Gastroesophageal sphincter (tissue), 4 donors: ENCODE results near the gene RETREG1. TPM values are rescaled to one million over a fixed set of nuclear protein-coding genes. Genes with fewer than 3 reads are reported as not detected.

ENCODE experiments used
- ATAC-seq: fragments of 150-250 bp; one replicate; pipeline ENCODE4 v1.9.1; 2016; ENCODE audit warnings: mild to moderate bottlenecking, moderate library complexity
- H3K27ac ChIP-seq, 4 donors: fragments of 200-600 bp; sonication (generic) in 3 of 4; 1 replicate in 3 of 4; 2 replicates in 1 of 4; pipeline ENCODE4 v1.5.1; 2016 to 2019
- H3K27me3 ChIP-seq: fragments of 200-600 bp; sonication (generic); one replicate; pipeline ENCODE4 v1.5.1; 2019
- H3K36me3 ChIP-seq, 2 donors: fragments of 200-600 bp; sonication (generic); one replicate each; pipeline ENCODE4 v1.5.1; 2019; ENCODE audit warnings: control low read depth in 1 of 2
- H3K4me1 ChIP-seq, 3 donors: fragments of 200-600 bp; sonication (generic); 1 replicate in 2 of 3; 2 replicates in 1 of 3; pipeline ENCODE4 v1.5.1; 2016 to 2019; ENCODE audit warnings: control low read depth in 2 of 3
- H3K4me3 ChIP-seq, 2 donors: fragments of 200-600 bp; sonication (generic); one replicate each; pipeline ENCODE4 v1.5.1; 2019; ENCODE audit warnings: mild to moderate bottlenecking in 1 of 2, moderate library complexity in 1 of 2
- H3K9me3 ChIP-seq, 3 donors: fragments of 200-600 bp; sonication (generic); one replicate each; pipeline ENCODE4 v1.5.1; 2017 to 2019; ENCODE audit warnings: control low read depth in 2 of 3
- EP300 ChIP-seq: sonication (generic); formaldehyde crosslinking; IDR thresholded peaks from one replicate; pipeline ENCODE4 v1.6.1; 2017; ENCODE audit warnings: antibody characterized with exemption, mild to moderate bottlenecking
- POLR2A ChIP-seq, 2 donors: fragments of 450-650 bp; IDR thresholded peaks; one replicate each; pipeline ENCODE4 v1.6.1; 2017; ENCODE audit warnings: antibody characterized with exemption in 2 of 2, mild to moderate bottlenecking in 2 of 2, moderate library complexity in 1 of 2
- POLR2AphosphoS5 ChIP-seq: sonication (generic); formaldehyde crosslinking; IDR thresholded peaks from one replicate; pipeline ENCODE4 v1.6.1; 2017; ENCODE audit warnings: antibody characterized with exemption
- WGBS, 2 donors: methylation state at CpG; one replicate each; pipeline ENCODE4 v1.1.5; 2018; ENCODE audit warnings: low coverage in 1 of 2; 5-methylcytosine and 5-hydroxymethylcytosine counted together
- total RNA-seq, 4 donors: library from RNA; depleted of rRNA; stranded (reverse); fragments of >200 nt; gene quantifications; one replicate each; pipeline ENCODE4 v1.1.0, GENCODE V29; 2016
- TF ChIP-seq, protein P1 (sequence below), 4 experiments: fragments of 200-600 bp in 2 of 4; fragments of 450-650 bp in 2 of 4; sonication (generic) in 1 of 4; IDR thresholded peaks; one replicate each; pipeline ENCODE4 v1.5.1; 2017 to 2019; ENCODE audit warnings: antibody characterized with exemption in 4 of 4, mild to moderate bottlenecking in 2 of 4, moderate library complexity in 2 of 4

Gene RETREG1
- total RNA-seq, 4 donors from 2014 or later = 7.3 to 21.3 (median 15.7) TPM

DNA sequence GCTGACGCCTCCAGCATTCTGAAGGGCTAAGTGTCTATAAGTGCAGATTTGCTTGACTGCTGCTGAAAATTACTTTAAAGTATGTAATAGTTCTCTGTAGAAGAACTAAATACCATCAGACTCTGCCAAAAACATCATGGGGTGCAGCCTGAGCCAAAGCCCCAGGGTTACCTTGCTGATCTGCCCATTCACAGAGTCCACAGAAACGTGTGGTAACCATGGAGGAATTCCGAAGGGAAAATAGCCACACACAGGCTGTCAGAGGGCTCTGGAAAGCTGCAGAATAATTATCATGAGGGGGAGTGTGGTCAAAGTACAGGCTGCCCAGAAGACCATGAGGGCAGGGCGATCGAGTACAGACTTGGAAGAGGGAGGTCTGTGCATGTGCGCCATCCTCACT lies 36.4 kb downstream of the RETREG1 start:
- TF ChIP-seq EP300 = no peak
- TF ChIP-seq POLR2A (IDR thresholded peaks at IDR 0.05) = no peak
- no peak for TF ChIP-seq POLR2AphosphoS5
- TF ChIP-seq, protein P1, sequence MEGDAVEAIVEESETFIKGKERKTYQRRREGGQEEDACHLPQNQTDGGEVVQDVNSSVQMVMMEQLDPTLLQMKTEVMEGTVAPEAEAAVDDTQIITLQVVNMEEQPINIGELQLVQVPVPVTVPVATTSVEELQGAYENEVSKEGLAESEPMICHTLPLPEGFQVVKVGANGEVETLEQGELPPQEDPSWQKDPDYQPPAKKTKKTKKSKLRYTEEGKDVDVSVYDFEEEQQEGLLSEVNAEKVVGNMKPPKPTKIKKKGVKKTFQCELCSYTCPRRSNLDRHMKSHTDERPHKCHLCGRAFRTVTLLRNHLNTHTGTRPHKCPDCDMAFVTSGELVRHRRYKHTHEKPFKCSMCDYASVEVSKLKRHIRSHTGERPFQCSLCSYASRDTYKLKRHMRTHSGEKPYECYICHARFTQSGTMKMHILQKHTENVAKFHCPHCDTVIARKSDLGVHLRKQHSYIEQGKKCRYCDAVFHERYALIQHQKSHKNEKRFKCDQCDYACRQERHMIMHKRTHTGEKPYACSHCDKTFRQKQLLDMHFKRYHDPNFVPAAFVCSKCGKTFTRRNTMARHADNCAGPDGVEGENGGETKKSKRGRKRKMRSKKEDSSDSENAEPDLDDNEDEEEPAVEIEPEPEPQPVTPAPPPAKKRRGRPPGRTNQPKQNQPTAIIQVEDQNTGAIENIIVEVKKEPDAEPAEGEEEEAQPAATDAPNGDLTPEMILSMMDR (IDR thresholded peaks at IDR 0.05) = no peak
- Histone ChIP-seq H3K27me3 (no peaks in the 10 kb centered on the region), H3K27ac (no peak overlapping the region), H3K4me3 (no peak overlapping the region), H3K9me3 (no peaks in the 10 kb centered on the region), H3K36me3 (no peaks in the 10 kb centered on the region), H3K4me1 (peaks cover 0 to 21% (median 0%) of the 10 kb centered on the region in 3 donors)
- WGBS, 2 donors = 75 to 90% methylated on average over 3 to 5 of the region's 6 CpGs
- no peak for ATAC-seq

DNA sequence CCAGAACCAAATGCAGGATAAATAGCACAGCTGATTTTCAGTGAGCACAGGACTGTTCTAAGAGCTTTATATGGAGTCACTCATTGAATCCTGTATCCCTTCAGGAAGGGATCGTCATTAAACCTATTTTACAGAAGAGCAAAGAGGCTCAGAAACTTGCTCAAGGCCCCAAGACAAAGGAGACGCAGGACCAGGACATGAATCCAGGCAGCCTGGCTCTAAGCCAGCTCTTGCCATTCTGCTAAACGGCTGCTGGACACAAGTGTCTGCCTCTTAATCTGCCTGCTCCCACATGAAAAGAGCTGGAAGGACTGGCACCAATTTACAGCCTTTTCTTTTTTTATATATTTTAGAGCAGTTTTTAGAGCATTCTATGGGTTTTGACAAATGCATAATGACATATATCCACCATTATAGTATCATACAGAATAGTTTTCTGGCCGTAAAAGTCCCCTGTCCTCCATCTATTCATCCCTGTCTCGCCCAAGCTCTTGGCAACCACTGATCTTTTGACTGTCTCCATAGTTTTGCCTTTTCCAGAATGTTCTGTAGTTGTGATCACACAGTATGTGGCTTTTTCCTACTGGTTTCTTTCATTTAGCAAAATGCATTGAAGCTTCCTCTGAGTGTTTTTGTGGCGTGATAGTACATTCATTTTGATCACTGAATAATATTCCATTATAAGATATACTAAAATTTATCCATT lies 37.5 kb downstream of the RETREG1 start:
- WGBS, 2 donors = 53 to 62% methylated on average over 6 of the region's 6 CpGs
- TF ChIP-seq POLR2A (IDR thresholded peaks at IDR 0.05) = no peak
- no peak for TF ChIP-seq POLR2AphosphoS5
- no peak for TF ChIP-seq EP300
- TF ChIP-seq, protein P1 (IDR thresholded peaks at IDR 0.05) = no peak
- H3K27me3 ChIP-seq = no peaks in the 10 kb centered on the region
- no peak overlapping the region for H3K4me3 ChIP-seq
- no peaks in the 10 kb centered on the region for H3K9me3 ChIP-seq
- H3K36me3 ChIP-seq = no peaks in the 10 kb centered on the region
- H3K4me1 ChIP-seq = peaks cover 0 to 32% (median 0%) of the 10 kb centered on the region in 3 donors
- ATAC-seq = no peak
- H3K27ac ChIP-seq = no peak overlapping the region

DNA sequence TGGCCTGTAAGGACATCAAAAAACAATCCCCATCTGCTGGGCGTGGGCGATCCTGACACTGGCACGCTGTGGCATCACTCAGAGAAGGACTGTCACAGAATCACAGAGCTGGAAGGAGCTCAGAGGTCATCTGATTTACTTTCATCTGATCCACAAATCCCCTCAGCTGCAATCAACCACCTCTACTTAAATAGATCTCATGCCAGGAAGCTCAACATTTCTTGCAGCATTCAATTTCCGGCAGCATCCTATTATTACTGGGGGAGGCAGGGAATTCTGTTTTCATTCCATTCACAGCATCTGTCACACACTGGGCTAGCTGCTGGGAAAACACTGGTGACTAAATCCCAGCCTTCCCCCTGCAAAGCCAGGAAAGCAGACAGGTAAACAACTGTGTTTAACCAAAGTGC lies 38.3 kb downstream of the RETREG1 start:
- Histone ChIP-seq H3K36me3 (no peaks in the 10 kb centered on the region), H3K4me1 (peaks cover 0 to 32% (median 0%) of the 10 kb centered on the region in 3 donors), H3K4me3 (no peak overlapping the region), H3K27ac (no peak overlapping the region), H3K27me3 (no peaks in the 10 kb centered on the region), H3K9me3 (no peaks in the 10 kb centered on the region)
- WGBS, 2 donors = 75 to 92% methylated on average over 4 of the region's 4 CpGs
- TF ChIP-seq POLR2AphosphoS5 = no peak
- TF ChIP-seq, protein P1 (IDR thresholded peaks at IDR 0.05) = no peak
- no peak for TF ChIP-seq POLR2A (IDR thresholded peaks at IDR 0.05)
- TF ChIP-seq EP300 = no peak
- ATAC-seq = no peak

DNA sequence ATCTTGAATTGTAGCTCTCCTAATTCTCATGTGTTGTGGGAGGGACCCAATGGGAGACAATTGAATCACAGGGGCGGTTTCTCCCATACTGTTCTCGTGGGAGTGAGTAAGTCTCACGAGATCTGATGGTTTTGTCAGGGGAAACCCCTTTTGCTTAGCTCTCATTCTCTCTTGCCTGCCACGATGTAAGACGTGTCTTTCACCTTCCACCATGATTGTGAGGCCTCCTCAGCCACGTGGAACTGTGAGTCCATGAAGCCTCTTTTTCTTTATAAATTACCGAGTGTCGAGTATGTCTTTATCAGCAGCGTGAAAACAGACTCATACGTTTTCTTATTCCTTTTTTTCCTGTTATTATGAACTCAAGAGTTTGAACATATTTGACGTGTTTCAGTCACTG lies 39.1 kb downstream of the RETREG1 start:
- TF ChIP-seq, protein P1 (IDR thresholded peaks at IDR 0.05) = no peak
- TF ChIP-seq POLR2AphosphoS5 (no peak), POLR2A (IDR thresholded peaks at IDR 0.05) (no peak), EP300 (no peak)
- WGBS, 2 donors = 85 to 93% methylated on average over 9 to 11 of the region's 11 CpGs
- H3K27ac ChIP-seq = no peak overlapping the region
- H3K4me1 ChIP-seq = peaks cover 0 to 32% (median 0%) of the 10 kb centered on the region in 3 donors
- H3K27me3 ChIP-seq = no peaks in the 10 kb centered on the region
- H3K4me3 ChIP-seq = no peak overlapping the region
- no peaks in the 10 kb centered on the region for H3K9me3 ChIP-seq
- no peak for ATAC-seq
- no peaks in the 10 kb centered on the region for H3K36me3 ChIP-seq
